Left ventricle myocardium inferior (tissue), 1 donor: ENCODE measurements around the gene STOX2. TPM values are rescaled to one million over a fixed set of nuclear protein-coding genes. Genes with fewer than 3 reads are reported as not detected.

Source experiments
- DNase-seq: peaks from one replicate; pipeline ENCODE4 v3.0.0-alpha.2; 2020
- H3K27ac ChIP-seq: fragments of 200-600 bp; replicated peaks from 2 replicates; pipeline ENCODE4 v1.8.0; 2021
- H3K27me3 ChIP-seq: fragments of 200-600 bp; 2 replicates; pipeline ENCODE4 v1.8.0; 2021; ENCODE audit warnings: low read depth
- H3K36me3 ChIP-seq: fragments of 200-600 bp; 2 replicates; pipeline ENCODE4 v1.8.0; 2021
- H3K4me1 ChIP-seq: fragments of 200-600 bp; 2 replicates; pipeline ENCODE4 v1.8.0; 2021
- H3K4me3 ChIP-seq: fragments of 200-600 bp; 2 replicates; pipeline ENCODE4 v1.8.0; 2021; ENCODE audit warnings: mild to moderate bottlenecking, moderate library complexity
- H3K9me3 ChIP-seq: fragments of 200-600 bp; replicated peaks from 2 replicates; pipeline ENCODE4 v1.8.0; 2021
- CTCF ChIP-seq: fragments of 200-600 bp; IDR thresholded peaks from 2 replicates; pipeline ENCODE4 v1.8.0; 2021; ENCODE audit warnings: antibody characterized with exemption, mild to moderate bottlenecking, borderline replicate concordance
- intact Hi-C: fragments of 100-400 bp; cut with micrococcal nuclease; formaldehyde crosslinking; loops from one replicate; pipeline ENCODE4 v1.11.0; 2022
- total RNA-seq: library from RNA; stranded (reverse); fragmentation: NEBNext Ultra II Directional; extraction: Animal tissue kit (Norgen Biotek cat#: 25700); gene quantifications from one replicate; pipeline ENCODE4 v1.2.1, GENCODE V29; 2021
- donor health status: DM: no; HTN: yes; CAD: no; lungs with severe emphysema.

STOX2 gene
- total RNA-seq, 1 donor from 2014 or later = 12.2 TPM

GRCh38 chr4:183962419-183962818 lies 57.3 kb downstream of the STOX2 start:
- intact Hi-C loops = no loop called here
- no peak overlapping the region for H3K27ac ChIP-seq
- no peaks in the 10 kb centered on the region for H3K9me3 ChIP-seq

GRCh38 chr4:183966371-183966770 lies 61.3 kb downstream of the STOX2 start:
- TF ChIP-seq CTCF = no peak
- Histone ChIP-seq H3K4me3 (no peak overlapping the region), H3K36me3 (no peaks in the 10 kb centered on the region), H3K9me3 (no peaks in the 10 kb centered on the region), H3K4me1 (peaks cover 23% of the 10 kb centered on the region), H3K27me3 (no peaks in the 10 kb centered on the region), H3K27ac (no peak overlapping the region)
- intact Hi-C loops = no loop called here
- no peak for DNase-seq

More at GRCh38 chr4:183962419-183962818, 57.3 kb downstream of the STOX2 start:
- Histone ChIP-seq H3K27me3 (no peaks in the 10 kb centered on the region), H3K4me3 (no peak overlapping the region), H3K36me3 (no peaks in the 10 kb centered on the region), H3K4me1 (peaks cover 41% of the 10 kb centered on the region)
- TF ChIP-seq CTCF = no peak
- no peak for DNase-seq

- no peak for DNase-seq
- intact Hi-C loops = no loop called here
- TF ChIP-seq CTCF = no peak
- no peak overlapping the region for H3K27ac ChIP-seq
- no peaks in the 10 kb centered on the region for H3K36me3 ChIP-seq
- H3K4me1 ChIP-seq = peaks cover 23% of the 10 kb centered on the region
- H3K9me3 ChIP-seq = no peaks in the 10 kb centered on the region
- no peaks in the 10 kb centered on the region for H3K27me3 ChIP-seq
- no peak overlapping the region for H3K4me3 ChIP-seq
Measured at GRCh38 chr4:183967266-183967665, 62.2 kb downstream of the STOX2 start.

GRCh38 chr4:183968502-183968901 lies 63.4 kb downstream of the STOX2 start:
- Histone ChIP-seq H3K4me3 (no peak overlapping the region), H3K36me3 (no peaks in the 10 kb centered on the region), H3K4me1 (peaks cover 22% of the 10 kb centered on the region), H3K27ac (no peak overlapping the region), H3K9me3 (peaks cover 5% of the 10 kb centered on the region), H3K27me3 (no peaks in the 10 kb centered on the region)
- no peak for DNase-seq
- TF ChIP-seq CTCF = no peak
- intact Hi-C loops = no loop called here

- intact Hi-C loops = no loop called here
Measured at GRCh38 chr4:183968931-183969330, 63.8 kb downstream of the STOX2 start.

More at GRCh38 chr4:183968931-183969330, 63.8 kb downstream of the STOX2 start:
- no peak for DNase-seq
- peaks cover 22% of the 10 kb centered on the region for H3K4me1 ChIP-seq
- no peaks in the 10 kb centered on the region for H3K36me3 ChIP-seq
- no peak overlapping the region for H3K4me3 ChIP-seq
- H3K27me3 ChIP-seq = no peaks in the 10 kb centered on the region
- no peak overlapping the region for H3K27ac ChIP-seq
- TF ChIP-seq CTCF = no peak
- H3K9me3 ChIP-seq = peaks cover 9% of the 10 kb centered on the region
